SHP77 treated with DMSO at 0.1 percent for 48 hours (cell line): ENCODE measurements around the gene CALML4.
"Not testable (repeated sequence)": the region's sequence is repeated elsewhere in the genome, so short reads cannot be mapped to it uniquely, and the experiment has no call there.

ENCODE experiments used
- DNase-seq: peaks from one replicate; lab custom pipeline; 2025; lab: John Stamatoyannopoulos, UW

The CALML4 gene

GRCh38 chr15:68224546-68225250 is 19.6 kb upstream of the CALML4 start:
- DNase-seq, result no peak

GRCh38 chr15:68224108-68224507 is 19.0 kb upstream of the CALML4 start:
- no peak for DNase-seq

GRCh38 chr15:68223171-68223570 is 18.0 kb upstream of the CALML4 start:
- DNase-seq, result no peak

GRCh38 chr15:68222432-68222743 is 17.3 kb upstream of the CALML4 start:
- DNase-seq, result not testable (repeated sequence)

- not testable (repeated sequence) for DNase-seq
These were observed 16.6 kb upstream of the CALML4 start for GRCh38 chr15:68221530-68222431.

- DNase-seq, result no peak
These were observed 15.8 kb upstream of the CALML4 start for GRCh38 chr15:68220967-68221366.

GRCh38 chr15:68220489-68220888 is 15.4 kb upstream of the CALML4 start:
- no peak for DNase-seq

GRCh38 chr15:68218847-68219798 is 14.0 kb upstream of the CALML4 start:
- no peak for DNase-seq

- no peak for DNase-seq
These were observed 13.2 kb upstream of the CALML4 start for GRCh38 chr15:68218331-68218730.

GRCh38 chr15:68217341-68217740 is 12.2 kb upstream of the CALML4 start:
- DNase-seq, result no peak

- DNase-seq, result no peak
These were observed 9.7 kb upstream of the CALML4 start for GRCh38 chr15:68214838-68215254.

- DNase-seq, result no peak
These were observed 9.1 kb upstream of the CALML4 start for GRCh38 chr15:68213991-68214837.

- not testable (repeated sequence) for DNase-seq
These were observed 8.3 kb upstream of the CALML4 start for GRCh38 chr15:68213491-68213845.

- no peak for DNase-seq
These were observed 6.7 kb upstream of the CALML4 start for GRCh38 chr15:68211656-68212320.

- no peak for DNase-seq
These were observed 5.9 kb upstream of the CALML4 start for GRCh38 chr15:68210821-68211655.

GRCh38 chr15:68210409-68210756 is 5.3 kb upstream of the CALML4 start:
- no peak for DNase-seq

- no peak for DNase-seq
These were observed 4.7 kb upstream of the CALML4 start for GRCh38 chr15:68209735-68210408.

- no peak for DNase-seq
These were observed 4.1 kb upstream of the CALML4 start for GRCh38 chr15:68209272-68209671.

- DNase-seq, result no peak
These were observed 3.6 kb upstream of the CALML4 start for GRCh38 chr15:68208636-68209240.
